ENCODE results near the gene PIK3CA. TPM values are rescaled to one million over a fixed set of nuclear protein-coding genes. Genes with fewer than 3 reads are reported as not detected.

The PIK3CA gene
- total and polyA plus RNA-seq, 7 donors = 3.0 to 44.6 (median 21.6) TPM

GRCh38 chr3:179148616-179149405, 654 bp downstream of the PIK3CA start:
- no peaks in the 10 kb centered on the region for H3K27me3 ChIP-seq
- 0% methylated on average over 70 of the region's 70 CpGs for WGBS, 2 donors
- H3K4me1 ChIP-seq = peaks cover 0 to 27% (median 18%) of the 10 kb centered on the region in 4 donors
- H3K36me3 ChIP-seq = no peaks in the 10 kb centered on the region
- peak overlapping the region; percentile 95 to 99 (median 98) for H3K27ac ChIP-seq
- H3K9me3 ChIP-seq = no peaks in the 10 kb centered on the region
- no peak for TF ChIP-seq CTCF (IDR thresholded peaks at IDR 0.05)
- peak in 1 of 4 donors; percentile 3 for TF ChIP-seq POLR2AphosphoS5 (IDR thresholded peaks at IDR 0.05)
- H3K4me3 ChIP-seq = peak overlapping the region; percentile 58 to 94 (median 80)
- intact Hi-C loops (cut with DNase I) = loop anchor here (1.0 to 5.0 kb wide), 7 partner anchors 33 to 414 kb away; partner anchors contain the start of genes ACTL6A and ZMAT3
- peak; percentile 69 for DNase-seq

GRCh38 chr3:179149406-179149867, 1.3 kb downstream of the PIK3CA start:
- no peaks in the 10 kb centered on the region for H3K36me3 ChIP-seq
- intact Hi-C loops (cut with DNase I) = loop anchor here (2.0 to 5.0 kb wide), 6 partner anchors 33 to 413 kb away; partner anchors contain the start of genes ACTL6A and ZMAT3
- H3K27ac ChIP-seq = peak overlapping the region; percentile 95 to 99 (median 98)
- no peaks in the 10 kb centered on the region for H3K27me3 ChIP-seq
- peaks cover 0 to 27% (median 18%) of the 10 kb centered on the region in 4 donors for H3K4me1 ChIP-seq
- no peaks in the 10 kb centered on the region for H3K9me3 ChIP-seq
- WGBS, 2 donors = 1% methylated on average over 9 of the region's 9 CpGs
- H3K4me3 ChIP-seq = peak overlapping the region; percentile 58 to 94 (median 80)
- no peak for DNase-seq
- no peak for TF ChIP-seq EP300 (IDR thresholded peaks at IDR 0.05)

- no peaks in the 10 kb centered on the region for H3K36me3 ChIP-seq
- peak overlapping the region; percentile 58 to 94 (median 80) for H3K4me3 ChIP-seq
- WGBS, 2 donors = 39 to 44% methylated on average over 4 of the region's 4 CpGs
- TF ChIP-seq POLR2AphosphoS5 (IDR thresholded peaks at IDR 0.05) = no peak
- TF ChIP-seq CTCF (IDR thresholded peaks at IDR 0.05) = no peak
- no peak for TF ChIP-seq EP300 (IDR thresholded peaks at IDR 0.05)
- no peak for TF ChIP-seq POLR2A (IDR thresholded peaks at IDR 0.05)
- DNase-seq = no peak
- H3K9me3 ChIP-seq = no peaks in the 10 kb centered on the region
- intact Hi-C loops (cut with DNase I) = loop anchor here (2.0 to 5.0 kb wide), 6 partner anchors 32 to 413 kb away; partner anchors contain the start of genes ACTL6A and ZMAT3
- no peaks in the 10 kb centered on the region for H3K27me3 ChIP-seq
- peak overlapping the region; percentile 95 to 99 (median 98) for H3K27ac ChIP-seq
- H3K4me1 ChIP-seq = peaks cover 0 to 27% (median 18%) of the 10 kb centered on the region in 4 donors
Measured at GRCh38 chr3:179149951-179150350, 1.8 kb downstream of the PIK3CA start.

- Histone ChIP-seq H3K9me3 (no peaks in the 10 kb centered on the region), H3K4me3 (peak overlapping the region in 1 of 4 donors; percentile 71), H3K4me1 (peaks cover 0 to 30% (median 20%) of the 10 kb centered on the region in 4 donors), H3K27me3 (no peaks in the 10 kb centered on the region), H3K27ac (peak overlapping the region in 3 of 4 donors; percentile 18 to 97 (median 95)), H3K36me3 (no peaks in the 10 kb centered on the region)
- TF ChIP-seq EP300 (IDR thresholded peaks at IDR 0.05) (no peak), CTCF (IDR thresholded peaks at IDR 0.05) (no peak), POLR2A (IDR thresholded peaks at IDR 0.05) (no peak), POLR2AphosphoS5 (IDR thresholded peaks at IDR 0.05) (no peak)
- WGBS, 2 donors = 74 to 88% methylated on average over 3 of the region's 3 CpGs
- intact Hi-C loops (cut with DNase I) = no loop called here
- DNase-seq = no peak
Measured at GRCh38 chr3:179150610-179151009, 2.5 kb downstream of the PIK3CA start.

GRCh38 chr3:179151474-179151873, 3.3 kb downstream of the PIK3CA start:
- H3K27ac ChIP-seq = no peak overlapping the region
- intact Hi-C loops (cut with DNase I) = no loop called here
- no peaks in the 10 kb centered on the region for H3K27me3 ChIP-seq
- no peak for TF ChIP-seq POLR2A (IDR thresholded peaks at IDR 0.05)
- TF ChIP-seq POLR2AphosphoS5 (IDR thresholded peaks at IDR 0.05) = no peak
- TF ChIP-seq EP300 (IDR thresholded peaks at IDR 0.05) = no peak
- TF ChIP-seq CTCF (IDR thresholded peaks at IDR 0.05) = no peak
- no peak for DNase-seq
- H3K4me1 ChIP-seq = peaks cover 0 to 39% (median 28%) of the 10 kb centered on the region in 4 donors
- no peaks in the 10 kb centered on the region for H3K9me3 ChIP-seq
- H3K36me3 ChIP-seq = no peaks in the 10 kb centered on the region
- H3K4me3 ChIP-seq = no peak overlapping the region
